NCI-H510A (cell line): ENCODE data around the gene SFSWAP.
"Not testable (repeated sequence)": the region's sequence is repeated elsewhere in the genome, so short reads cannot be mapped to it uniquely, and the experiment has no call there.

Source experiments
- DNase-seq: peaks from one replicate; lab custom pipeline; 2025; lab: John Stamatoyannopoulos, UW

Gene SFSWAP

DNA sequence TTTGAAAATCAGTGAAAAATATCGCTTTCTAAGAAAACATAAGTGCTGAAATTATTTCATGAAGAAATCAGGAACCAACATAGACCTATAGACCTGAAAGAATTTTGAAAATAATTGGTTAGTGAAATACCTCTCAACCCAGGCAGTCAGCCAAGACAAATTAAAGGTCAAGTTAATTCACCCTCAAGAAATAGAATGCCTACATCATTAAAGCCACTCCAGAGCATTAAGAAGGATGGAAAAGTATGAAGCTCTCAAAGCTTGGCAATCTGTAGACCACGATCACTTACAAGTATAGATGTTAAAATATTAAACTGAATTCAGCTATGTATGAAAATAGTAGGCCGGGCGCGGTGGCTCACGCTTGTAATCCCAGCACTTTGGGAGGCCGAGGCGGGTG, 48.3 kb downstream of the SFSWAP start:
- no peak for DNase-seq

DNA sequence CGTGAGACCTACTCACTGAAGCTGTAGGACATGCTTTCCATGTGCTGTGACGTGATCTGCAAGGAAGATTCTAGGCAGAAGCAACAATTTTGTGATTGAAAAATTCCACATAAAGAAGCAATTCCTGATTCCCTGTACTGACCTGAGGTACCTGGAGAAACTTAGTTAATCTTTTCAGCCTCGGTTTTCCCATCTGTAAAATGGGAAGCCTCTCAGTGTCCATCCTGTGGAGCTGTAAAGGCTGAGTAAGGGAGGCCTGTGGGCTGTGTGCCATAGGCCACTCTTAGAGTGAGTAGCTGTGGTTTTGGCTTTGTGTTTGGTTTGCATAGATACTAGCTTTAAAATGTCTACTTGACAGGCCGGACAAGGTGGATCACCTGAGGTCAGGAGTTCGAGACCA, 50.7 kb downstream of the SFSWAP start:
- no peak for DNase-seq

GRCh38 chr12:131764738-131765137, 53.8 kb downstream of the SFSWAP start:
- no peak for DNase-seq

- no peak for DNase-seq
Measured at GRCh38 chr12:131765961-131766360, 55.1 kb downstream of the SFSWAP start.

DNA sequence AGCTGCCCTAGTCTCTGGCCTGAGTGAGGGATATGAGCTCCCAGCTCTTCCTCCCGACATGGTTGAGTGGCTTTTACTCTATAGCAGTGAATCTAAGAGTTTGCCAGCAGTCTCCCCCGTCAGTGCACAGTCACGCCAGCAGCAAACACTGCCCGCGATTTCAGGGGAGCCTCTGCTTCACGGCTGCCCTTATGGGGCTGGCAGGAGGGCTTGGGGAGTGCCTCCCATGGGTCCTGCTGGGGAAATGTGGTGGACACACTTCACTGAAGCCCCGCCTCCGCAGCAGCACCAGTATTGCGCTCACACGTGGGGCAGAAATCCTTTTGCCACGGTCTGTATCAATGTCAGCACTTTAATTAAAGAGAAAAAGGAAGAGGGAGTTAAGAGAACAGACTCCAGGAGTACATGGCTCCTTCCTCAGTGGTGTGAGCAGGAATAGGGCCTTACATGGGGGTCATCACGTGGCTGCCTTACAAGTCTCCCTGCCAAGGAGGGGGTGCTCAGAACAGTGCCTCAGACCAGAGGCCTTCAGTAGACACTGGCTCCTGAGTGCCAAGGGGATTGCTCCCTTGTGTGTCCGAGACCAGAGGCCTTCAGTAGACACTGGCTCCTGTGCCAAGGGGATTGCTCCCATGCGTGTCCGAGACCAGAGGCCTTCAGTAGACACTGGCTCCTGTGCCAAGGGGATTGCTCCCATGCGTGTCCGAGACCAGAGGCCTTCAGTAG, 55.7 kb downstream of the SFSWAP start:
- no peak for DNase-seq

GRCh38 chr12:131770120-131770519, 59.2 kb downstream of the SFSWAP start:
- DNase-seq, result no peak

DNA sequence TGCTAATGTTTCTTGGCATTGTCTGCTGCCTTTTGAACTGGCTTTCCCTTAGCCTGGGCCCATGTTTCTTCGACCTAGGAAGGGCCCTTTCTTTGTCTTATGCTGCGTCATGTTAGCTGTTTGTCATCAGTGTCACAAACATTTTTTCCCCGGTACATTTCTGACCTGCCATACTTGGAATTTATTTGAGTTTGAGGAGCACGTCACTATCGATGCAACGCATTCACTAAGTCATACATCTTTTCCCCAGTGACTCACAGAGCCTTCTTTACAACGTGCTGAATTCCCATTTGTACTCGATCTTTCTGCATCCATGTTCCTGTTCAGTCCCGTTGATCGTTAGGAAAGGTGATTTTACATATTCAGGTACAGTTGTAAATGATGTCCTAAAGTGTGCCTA, 61.1 kb downstream of the SFSWAP start:
- no peak for DNase-seq

DNA sequence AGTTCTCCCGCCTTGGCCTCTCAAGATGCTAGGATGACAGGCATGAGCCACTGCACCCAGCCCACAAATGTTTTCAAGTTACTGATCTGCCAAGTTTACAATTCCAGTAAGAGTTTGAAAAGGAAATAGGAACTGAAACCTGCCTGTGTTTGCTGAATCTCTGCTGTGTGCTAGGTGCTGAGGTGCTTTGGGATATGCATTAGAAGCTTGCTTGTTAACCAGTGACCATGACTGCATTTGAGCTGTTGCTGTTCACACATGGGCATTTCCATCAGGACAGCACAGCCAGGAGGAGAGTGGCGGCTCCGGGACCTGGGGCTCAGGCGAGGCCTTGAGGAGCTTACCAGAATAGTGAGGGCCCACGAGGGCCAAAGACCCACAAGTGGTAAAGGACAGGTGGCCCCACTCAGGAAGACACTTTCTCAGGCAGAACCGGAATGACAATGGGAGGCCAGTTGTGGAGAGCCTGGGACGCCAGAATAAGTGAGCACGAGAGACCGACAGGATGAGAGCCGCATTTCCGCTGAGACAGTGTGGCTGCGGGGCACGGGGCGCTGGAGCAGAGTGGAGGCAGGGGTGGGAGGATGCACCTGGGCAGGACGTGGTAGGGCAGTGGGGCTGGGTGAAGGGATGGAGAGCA, 62.8 kb downstream of the SFSWAP start:
- no peak for DNase-seq

DNA sequence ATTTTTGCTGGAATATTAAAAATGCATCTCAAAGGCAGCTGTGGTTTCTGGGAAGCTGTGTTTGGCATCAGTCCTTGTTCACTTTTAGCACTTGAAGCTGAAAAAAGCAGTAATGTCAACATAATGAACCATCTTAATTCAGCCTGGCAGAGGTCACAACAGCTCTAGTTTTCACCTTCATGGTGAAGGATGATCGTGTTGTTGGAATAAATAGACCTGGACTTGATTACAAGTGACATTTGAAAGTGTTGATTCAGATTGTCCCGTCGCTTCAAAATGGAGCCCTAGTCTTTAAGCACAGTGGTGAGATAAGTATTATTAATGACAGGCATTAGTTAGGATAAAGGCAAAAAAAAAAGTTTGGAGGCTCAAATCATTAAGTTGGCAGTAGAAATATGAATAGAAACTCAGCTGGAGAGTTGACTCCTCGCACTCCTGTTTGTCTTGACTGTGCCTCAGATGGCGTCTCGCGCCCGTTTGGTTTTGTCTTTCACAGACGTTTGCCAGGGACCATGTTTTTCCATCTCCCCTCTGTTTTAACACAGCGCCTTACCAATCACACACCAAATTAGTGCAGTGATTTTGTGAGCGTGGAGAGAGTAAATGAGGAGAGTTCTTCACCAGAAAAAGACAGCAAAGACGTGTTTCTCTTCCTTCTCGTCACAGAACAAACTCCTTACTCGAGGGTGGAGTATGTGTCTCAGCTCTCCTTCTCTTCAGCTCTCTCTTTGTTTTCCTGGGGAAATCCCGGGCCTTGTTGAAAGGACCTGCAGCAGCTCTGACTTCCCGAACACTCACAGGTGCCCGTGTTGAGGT, 63.9 kb downstream of the SFSWAP start:
- no peak for DNase-seq

DNA sequence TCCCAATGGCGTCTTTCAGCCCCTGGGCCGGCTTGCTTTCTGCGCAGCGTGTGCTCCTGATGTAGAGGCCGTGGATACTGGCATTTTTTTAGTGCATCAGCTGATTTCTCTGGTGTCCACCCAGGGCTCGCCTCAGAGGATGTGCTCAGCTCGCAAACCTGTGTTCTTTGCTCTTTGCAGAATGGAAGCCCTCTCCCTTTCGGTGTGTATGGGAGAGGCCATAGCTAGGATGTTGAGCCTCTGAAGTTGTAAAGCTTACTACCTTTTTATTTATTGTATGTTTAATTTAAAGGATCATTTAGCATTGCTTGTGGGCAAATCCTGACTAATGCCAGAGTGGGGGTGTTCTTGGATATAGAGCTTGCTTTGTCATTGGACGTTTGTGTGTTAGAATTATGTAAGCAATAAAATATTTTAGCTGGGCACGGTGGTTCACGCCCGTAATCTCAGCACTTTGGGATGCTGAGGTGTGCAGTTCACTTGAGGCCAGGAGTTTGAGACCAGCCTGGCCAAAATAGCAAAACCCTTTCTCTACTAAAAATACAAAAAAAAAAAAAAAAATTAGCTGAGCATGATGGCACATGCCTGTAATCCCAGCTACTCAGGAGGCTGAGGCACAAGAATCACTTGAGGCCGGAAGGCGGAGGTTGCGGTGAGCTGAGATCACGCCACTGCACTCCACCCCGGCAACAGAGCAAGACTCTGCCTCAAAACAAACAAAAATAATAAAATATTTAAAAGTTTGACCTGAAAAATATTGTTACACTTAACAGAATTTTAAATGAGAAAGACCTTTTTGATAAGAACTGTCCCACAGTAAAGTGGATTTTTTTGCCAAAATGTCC, 64.7 kb downstream of the SFSWAP start:
- DNase-seq, result no peak

- no peak for DNase-seq
Measured at GRCh38 chr12:131776237-131776889, 65.5 kb downstream of the SFSWAP start.

DNA sequence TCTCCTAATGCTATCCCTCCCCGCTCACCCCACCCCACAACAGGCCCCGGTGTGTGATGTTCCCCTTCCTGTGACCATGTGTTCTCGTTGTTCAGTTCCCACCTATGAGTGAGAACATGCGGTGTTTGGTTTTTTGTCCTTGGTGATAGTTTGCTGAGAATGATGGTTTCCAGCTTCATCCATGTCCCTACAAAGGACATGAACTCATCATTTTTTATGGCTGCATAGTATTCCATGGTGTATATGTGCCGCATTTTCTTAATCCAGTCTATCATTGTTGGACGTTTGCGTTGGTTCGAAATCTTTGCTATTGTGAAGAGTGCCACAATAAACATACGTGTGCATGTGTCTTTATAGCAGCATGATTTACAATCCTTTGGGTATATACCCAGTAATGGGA, 66.4 kb downstream of the SFSWAP start:
- DNase-seq, result not testable (repeated sequence)

GRCh38 chr12:131779027-131779426, 68.1 kb downstream of the SFSWAP start:
- DNase-seq, result no peak

GRCh38 chr12:131782061-131782460, 71.2 kb downstream of the SFSWAP start:
- DNase-seq, result no peak

- no peak for DNase-seq
Measured at GRCh38 chr12:131783915-131784541, 73.1 kb downstream of the SFSWAP start.

- no peak for DNase-seq
Measured at GRCh38 chr12:131784909-131785762, 74.2 kb downstream of the SFSWAP start.

DNA sequence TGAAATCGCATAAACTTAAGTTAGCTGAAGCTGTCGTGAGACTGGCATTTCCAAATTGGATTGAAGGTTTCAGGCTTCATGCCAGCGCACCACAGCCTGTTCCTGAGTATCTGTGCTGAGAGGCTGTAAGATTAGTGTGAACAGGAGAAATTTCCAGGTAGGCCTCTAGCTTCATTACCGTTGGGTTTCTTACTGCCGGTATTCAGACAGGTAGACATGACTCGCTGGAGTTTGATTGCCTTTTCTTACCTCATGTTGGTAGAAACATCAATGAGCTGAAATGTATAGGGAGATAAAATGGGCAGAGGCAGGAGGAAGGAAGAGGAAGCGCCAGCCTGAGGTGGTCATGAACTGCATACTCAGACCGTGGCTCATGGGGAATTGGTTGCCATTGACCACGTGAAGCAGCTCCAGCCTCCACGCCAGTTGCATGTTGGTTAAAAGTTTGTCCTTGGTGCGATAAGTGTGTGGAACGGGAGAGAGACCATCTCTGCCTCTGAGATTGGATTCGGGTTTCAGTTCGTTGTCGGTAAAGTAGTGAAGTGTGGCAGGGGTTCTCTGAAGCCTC, 75.0 kb downstream of the SFSWAP start:
- no peak for DNase-seq

- no peak for DNase-seq
Measured at GRCh38 chr12:131786331-131786730, 75.4 kb downstream of the SFSWAP start.

- no peak for DNase-seq
Measured at GRCh38 chr12:131787143-131787660, 76.3 kb downstream of the SFSWAP start.

DNA sequence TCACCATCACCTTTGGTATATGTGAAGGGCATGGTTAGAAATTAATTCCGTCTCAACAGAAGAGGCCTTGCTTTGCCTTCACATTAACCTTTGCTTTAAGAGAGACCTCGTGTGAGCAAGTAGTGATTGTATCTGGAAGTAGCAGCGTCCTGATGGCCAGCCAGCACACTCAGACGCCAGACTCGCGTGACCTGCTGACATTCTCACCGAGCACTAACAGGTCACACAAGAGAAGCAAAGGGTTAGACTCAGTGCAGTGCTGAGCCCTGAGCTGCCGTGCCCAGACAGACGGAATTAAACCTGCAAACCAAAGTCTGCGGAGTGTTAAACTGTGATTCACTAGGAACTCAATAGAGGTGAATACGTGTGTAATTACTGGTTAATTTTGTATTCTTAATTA, 77.2 kb downstream of the SFSWAP start:
- no peak for DNase-seq
